Heart left ventricle (tissue), 13 donors: ENCODE results near the gene SPINK7.

Experiments used
- CTCF ChIP-seq, 12 donors: fragments of 200-600 bp; sonication (generic) in 4 of 12; IDR thresholded peaks; one replicate each; pipeline versions ENCODE4 v1.5.0 to v1.8.0; 2018 to 2022; ENCODE audit warnings: antibody characterized with exemption in 12 of 12, mild to moderate bottlenecking in 5 of 12
- POLR2A ChIP-seq, 2 donors: fragments of 450-650 bp; IDR thresholded peaks; one replicate each; pipeline ENCODE4 v1.6.1; 2017; ENCODE audit warnings: antibody characterized with exemption in 2 of 2, mild to moderate bottlenecking in 2 of 2, moderate library complexity in 2 of 2
- donor health status: ischemic (EF 13 %, LVEDD 7.1; RV severe dilation, severe dysfunction).
- donor health status: DM: no; HTN: yes; CAD: no.
- donor health status: DM: no; HTN: no; CAD: no.
- donor health status: ischemic (EF 25% LVEDD 6.9; RV normal size, moderate dysfunction).
- donor health status: ischemic (EF 25% LVEDD 5.7; RV mildly dilated, moderate dysfunction).
- donor health status: ischemic (EF 35%, LVEDD 5.7; RV mildly dilated, moderate dysfunction).
- donor health status: nonischemic (EF 11% LVEDD 7.7; RV severe dilation, severe dysfunction).
- donor health status: DM: yes; HTN: yes; CAD: no.
- donor health status: PGD.
- donor health status: ischemic (EF 29% LVEDD 5.4; RV normal size, mild dysfunction).
- donor health status: nonischemic (EF 23%, LVEDD 6.1; RV moderate dilation, normal function).

- TF ChIP-seq POLR2A (IDR thresholded peaks at IDR 0.05) = no peak
- no peak for TF ChIP-seq CTCF (IDR thresholded peaks at IDR 0.05)
These were observed 30.3 kb downstream of the SPINK7 start for GRCh38 chr5:148342371-148343045.
